ENCODE data around the gene SPOCK3.
"Not testable (repeated sequence)": the region's sequence is repeated elsewhere in the genome, so short reads cannot be mapped to it uniquely, and the experiment has no call there.

The SPOCK3 gene

GRCh38 chr4:166924424-166924823, 309.9 kb downstream of the SPOCK3 start:
- DNase-seq, result no peak

- no peak for DNase-seq
These were observed 320.4 kb downstream of the SPOCK3 start for GRCh38 chr4:166913926-166914325.

- DNase-seq, result no peak
These were observed 330.9 kb downstream of the SPOCK3 start for GRCh38 chr4:166903408-166903807.

GRCh38 chr4:166902941-166903340, 331.4 kb downstream of the SPOCK3 start:
- no peak for DNase-seq

GRCh38 chr4:166896254-166896653, 338.0 kb downstream of the SPOCK3 start:
- no peak for DNase-seq

- no peak for DNase-seq
These were observed 338.5 kb downstream of the SPOCK3 start for GRCh38 chr4:166895771-166896170.

GRCh38 chr4:166887457-166887856, 346.8 kb downstream of the SPOCK3 start:
- no peak for DNase-seq

- no peak for DNase-seq
These were observed 347.6 kb downstream of the SPOCK3 start for GRCh38 chr4:166886718-166887117.

- DNase-seq, result no peak
These were observed 352.1 kb downstream of the SPOCK3 start for GRCh38 chr4:166882221-166882620.

GRCh38 chr4:166875821-166876220, 358.5 kb downstream of the SPOCK3 start:
- DNase-seq, result no peak

GRCh38 chr4:166862032-166862431, 372.3 kb downstream of the SPOCK3 start:
- no peak for DNase-seq

- not testable (repeated sequence) for DNase-seq
These were observed 383.9 kb downstream of the SPOCK3 start for GRCh38 chr4:166850398-166850797.

GRCh38 chr4:166846939-166847338, 387.4 kb downstream of the SPOCK3 start:
- no peak for DNase-seq

- DNase-seq, result no peak
These were observed 391.5 kb downstream of the SPOCK3 start for GRCh38 chr4:166842795-166843261.

- DNase-seq, result no peak
These were observed 394.6 kb downstream of the SPOCK3 start for GRCh38 chr4:166839615-166840251.

- DNase-seq, result no peak
These were observed 395.2 kb downstream of the SPOCK3 start for GRCh38 chr4:166838975-166839614.

- no peak for DNase-seq
These were observed 397.4 kb downstream of the SPOCK3 start for GRCh38 chr4:166836865-166837264.

- DNase-seq, result no peak
These were observed 406.7 kb downstream of the SPOCK3 start for GRCh38 chr4:166827629-166828028.

- no peak for DNase-seq
These were observed 407.1 kb downstream of the SPOCK3 start for GRCh38 chr4:166827167-166827566.

GRCh38 chr4:166823848-166824247, 410.4 kb downstream of the SPOCK3 start:
- DNase-seq, result no peak

GRCh38 chr4:166823126-166823525, 411.2 kb downstream of the SPOCK3 start:
- DNase-seq, result no peak

- DNase-seq, result no peak
These were observed 411.9 kb downstream of the SPOCK3 start for GRCh38 chr4:166822386-166822785.

GRCh38 chr4:166816890-166817289, 417.4 kb downstream of the SPOCK3 start:
- no peak for DNase-seq

GRCh38 chr4:166808380-166808779, 425.9 kb downstream of the SPOCK3 start:
- DNase-seq, result no peak

- DNase-seq, result no peak
These were observed 431.9 kb downstream of the SPOCK3 start for GRCh38 chr4:166802346-166802745.
